ENCODE results near the gene NAA38.
"Not testable (repeated sequence)": the region's sequence is repeated elsewhere in the genome, so short reads cannot be mapped to it uniquely, and the experiment has no call there.

The NAA38 gene

DNA sequence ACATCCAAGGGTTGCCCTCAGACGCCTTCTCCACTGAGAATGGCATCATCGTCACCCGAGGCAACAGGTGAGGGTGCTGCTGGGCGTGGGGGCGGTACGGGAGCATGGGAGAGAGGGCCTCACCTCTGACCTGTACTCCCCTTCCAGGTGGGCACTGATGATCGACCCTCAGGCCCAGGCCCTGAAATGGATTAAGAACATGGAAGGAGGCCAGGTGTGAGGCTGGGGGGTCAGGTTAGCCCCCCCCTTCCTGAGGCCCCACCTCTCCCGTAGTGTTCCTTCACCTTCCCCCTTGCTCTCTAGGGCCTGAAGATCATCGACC lies 39.8 kb downstream of the NAA38 start:
- Histone ChIP-seq H3K36me3 (replicated peaks; ENCODE audit: low read depth, low read length) (no peaks in the 10 kb centered on the region), H3K27me3 (ENCODE audit: low read depth, low read length) (no peaks in the 10 kb centered on the region), H3K4me3 (ENCODE audit: low read length) (no peak overlapping the region), H2AFZ (ENCODE audit: low read depth, low read length) (no peak overlapping the region), H3K9me3 (ENCODE audit: insufficient read depth, low read length) (no peaks in the 10 kb centered on the region), H3K4me2 (ENCODE audit: low read length) (no peak overlapping the region), H3K79me2 (ENCODE audit: low read length) (no peaks in the 10 kb centered on the region), H3K27ac (ENCODE audit: low read length) (no peak overlapping the region), H3K4me1 (ENCODE audit: low read length) (no peaks in the 10 kb centered on the region), H3K9ac (ENCODE audit: low read length) (no peak overlapping the region), H4K20me1 (ENCODE audit: insufficient read depth, low read length) (no peaks in the 10 kb centered on the region)
- TF ChIP-seq, protein P1, sequence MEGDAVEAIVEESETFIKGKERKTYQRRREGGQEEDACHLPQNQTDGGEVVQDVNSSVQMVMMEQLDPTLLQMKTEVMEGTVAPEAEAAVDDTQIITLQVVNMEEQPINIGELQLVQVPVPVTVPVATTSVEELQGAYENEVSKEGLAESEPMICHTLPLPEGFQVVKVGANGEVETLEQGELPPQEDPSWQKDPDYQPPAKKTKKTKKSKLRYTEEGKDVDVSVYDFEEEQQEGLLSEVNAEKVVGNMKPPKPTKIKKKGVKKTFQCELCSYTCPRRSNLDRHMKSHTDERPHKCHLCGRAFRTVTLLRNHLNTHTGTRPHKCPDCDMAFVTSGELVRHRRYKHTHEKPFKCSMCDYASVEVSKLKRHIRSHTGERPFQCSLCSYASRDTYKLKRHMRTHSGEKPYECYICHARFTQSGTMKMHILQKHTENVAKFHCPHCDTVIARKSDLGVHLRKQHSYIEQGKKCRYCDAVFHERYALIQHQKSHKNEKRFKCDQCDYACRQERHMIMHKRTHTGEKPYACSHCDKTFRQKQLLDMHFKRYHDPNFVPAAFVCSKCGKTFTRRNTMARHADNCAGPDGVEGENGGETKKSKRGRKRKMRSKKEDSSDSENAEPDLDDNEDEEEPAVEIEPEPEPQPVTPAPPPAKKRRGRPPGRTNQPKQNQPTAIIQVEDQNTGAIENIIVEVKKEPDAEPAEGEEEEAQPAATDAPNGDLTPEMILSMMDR (IDR thresholded peaks at IDR 0.05; ENCODE audit: low read depth, low read length), result no peak
- no peak for TF ChIP-seq EZH2phosphoT487 (IDR thresholded peaks at IDR 0.05; ENCODE audit: low read depth)

DNA sequence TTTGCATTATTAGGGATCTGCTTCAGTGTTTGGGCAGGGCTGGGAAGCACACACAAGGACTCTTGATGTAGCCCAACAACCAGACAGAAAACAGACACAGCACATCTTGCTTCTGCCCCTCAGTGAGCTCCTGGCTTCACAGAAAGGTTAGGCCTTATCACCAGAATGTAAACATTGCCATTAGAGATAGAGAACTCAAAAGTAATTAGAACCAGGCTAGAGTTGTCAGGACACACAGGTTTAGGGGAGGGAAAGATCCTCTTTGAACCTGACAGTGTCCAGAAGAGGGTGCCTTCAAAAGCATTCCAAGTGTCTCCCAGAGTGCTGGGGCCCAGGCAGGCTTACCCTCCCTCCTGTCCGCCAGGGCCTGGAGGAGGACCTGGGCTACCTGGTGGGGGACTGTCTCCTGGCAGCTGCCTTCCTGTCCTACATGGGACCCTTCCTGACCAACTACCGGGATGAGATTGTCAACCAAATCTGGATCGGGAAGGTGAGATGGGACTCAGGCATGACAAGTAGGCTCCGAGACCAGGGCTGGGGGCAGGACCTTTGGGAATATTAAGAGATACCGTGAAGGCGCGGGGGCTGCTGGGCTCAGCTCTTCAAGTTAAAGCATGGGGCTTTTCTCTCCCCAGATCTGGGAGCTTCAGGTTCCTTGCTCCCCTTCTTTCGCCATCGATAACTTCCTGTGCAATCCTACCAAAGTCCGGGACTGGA lies 40.3 kb downstream of the NAA38 start:
- H3K4me3 ChIP-seq (ENCODE audit: low read length), result no peak overlapping the region
- no peaks in the 10 kb centered on the region for H3K27me3 ChIP-seq (ENCODE audit: low read depth, low read length)
- TF ChIP-seq EZH2phosphoT487 (IDR thresholded peaks at IDR 0.05; ENCODE audit: low read depth), result no peak
- TF ChIP-seq, protein P1 (IDR thresholded peaks at IDR 0.05; ENCODE audit: low read depth, low read length), result no peak
- no peaks in the 10 kb centered on the region for H4K20me1 ChIP-seq (ENCODE audit: insufficient read depth, low read length)
- H3K4me2 ChIP-seq (ENCODE audit: low read length), result no peak overlapping the region
- H3K9ac ChIP-seq (ENCODE audit: low read length), result no peak overlapping the region
- no peaks in the 10 kb centered on the region for H3K79me2 ChIP-seq (ENCODE audit: low read length)
- no peak overlapping the region for H2AFZ ChIP-seq (ENCODE audit: low read depth, low read length)
- no peaks in the 10 kb centered on the region for H3K4me1 ChIP-seq (ENCODE audit: low read length)
- no peak overlapping the region for H3K27ac ChIP-seq (ENCODE audit: low read length)
- H3K36me3 ChIP-seq (replicated peaks; ENCODE audit: low read depth, low read length), result no peaks in the 10 kb centered on the region
- no peaks in the 10 kb centered on the region for H3K9me3 ChIP-seq (ENCODE audit: insufficient read depth, low read length)

DNA sequence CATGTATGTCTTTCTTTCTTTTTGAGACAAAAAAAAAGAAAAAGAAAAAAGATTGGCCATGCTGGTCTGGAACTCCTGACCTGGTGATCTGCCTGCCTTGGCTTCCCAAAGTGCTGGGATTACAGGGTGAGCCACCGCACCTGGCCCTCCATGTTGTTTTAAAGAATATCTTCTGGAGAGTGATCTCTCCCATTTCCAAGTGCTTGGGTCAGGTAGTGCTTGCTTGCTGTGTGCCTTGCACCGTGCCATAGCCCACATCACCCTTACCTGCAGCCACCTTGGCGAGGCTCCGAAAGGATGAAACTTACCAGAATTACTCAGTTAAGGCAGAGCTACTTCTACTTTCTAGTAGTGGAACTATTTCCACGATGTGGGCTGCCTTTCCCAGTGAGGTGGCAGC lies 42.4 kb downstream of the NAA38 start:
- Histone ChIP-seq H3K4me1 (ENCODE audit: low read length) (no peaks in the 10 kb centered on the region), H3K27me3 (ENCODE audit: low read depth, low read length) (no peaks in the 10 kb centered on the region), H3K36me3 (replicated peaks; ENCODE audit: low read depth, low read length) (no peaks in the 10 kb centered on the region), H3K9ac (ENCODE audit: low read length) (no peak overlapping the region), H3K79me2 (ENCODE audit: low read length) (no peaks in the 10 kb centered on the region), H3K4me2 (ENCODE audit: low read length) (no peak overlapping the region), H4K20me1 (ENCODE audit: insufficient read depth, low read length) (no peaks in the 10 kb centered on the region), H3K4me3 (ENCODE audit: low read length) (no peak overlapping the region), H3K27ac (ENCODE audit: low read length) (no peak overlapping the region), H3K9me3 (ENCODE audit: insufficient read depth, low read length) (no peaks in the 10 kb centered on the region), H2AFZ (ENCODE audit: low read depth, low read length) (no peak overlapping the region)
- TF ChIP-seq EZH2phosphoT487 (IDR thresholded peaks at IDR 0.05; ENCODE audit: low read depth), result no peak
- TF ChIP-seq, protein P1 (IDR thresholded peaks at IDR 0.05; ENCODE audit: low read depth, low read length), result no peak

DNA sequence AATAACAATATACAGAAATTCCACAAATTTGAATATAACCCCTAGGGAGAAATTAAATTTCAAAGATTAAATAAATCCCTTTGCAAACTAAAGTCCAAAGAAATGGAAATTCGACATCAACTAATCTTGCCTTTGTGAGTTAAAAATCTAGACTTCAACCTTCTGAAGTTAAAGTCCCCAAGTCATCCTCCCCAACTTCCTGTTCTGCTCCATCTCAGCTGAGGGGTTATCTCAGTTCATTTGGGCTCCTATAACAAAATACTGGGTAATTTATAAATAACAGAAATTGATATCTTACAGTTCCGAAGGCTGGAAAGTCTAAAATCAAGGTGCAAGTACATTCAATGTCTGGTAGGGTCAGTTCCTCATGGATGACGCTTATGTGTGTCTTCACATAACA lies 46.1 kb downstream of the NAA38 start:
- Histone ChIP-seq H3K36me3 (replicated peaks; ENCODE audit: low read depth, low read length) (no peaks in the 10 kb centered on the region), H4K20me1 (ENCODE audit: insufficient read depth, low read length) (no peaks in the 10 kb centered on the region), H2AFZ (ENCODE audit: low read depth, low read length) (no peak overlapping the region), H3K79me2 (ENCODE audit: low read length) (no peaks in the 10 kb centered on the region), H3K4me1 (ENCODE audit: low read length) (peaks cover 3% of the 10 kb centered on the region; the same call in 1 of the 2 replicates), H3K9ac (ENCODE audit: low read length) (no peak overlapping the region), H3K27ac (ENCODE audit: low read length) (no peak overlapping the region), H3K4me3 (ENCODE audit: low read length) (no peak overlapping the region), H3K27me3 (ENCODE audit: low read depth, low read length) (no peaks in the 10 kb centered on the region), H3K4me2 (ENCODE audit: low read length) (no peak overlapping the region), H3K9me3 (ENCODE audit: insufficient read depth, low read length) (no peaks in the 10 kb centered on the region)
- no peak for TF ChIP-seq EZH2phosphoT487 (IDR thresholded peaks at IDR 0.05; ENCODE audit: low read depth)
- TF ChIP-seq, protein P1 (IDR thresholded peaks at IDR 0.05; ENCODE audit: low read depth, low read length), result no peak

DNA sequence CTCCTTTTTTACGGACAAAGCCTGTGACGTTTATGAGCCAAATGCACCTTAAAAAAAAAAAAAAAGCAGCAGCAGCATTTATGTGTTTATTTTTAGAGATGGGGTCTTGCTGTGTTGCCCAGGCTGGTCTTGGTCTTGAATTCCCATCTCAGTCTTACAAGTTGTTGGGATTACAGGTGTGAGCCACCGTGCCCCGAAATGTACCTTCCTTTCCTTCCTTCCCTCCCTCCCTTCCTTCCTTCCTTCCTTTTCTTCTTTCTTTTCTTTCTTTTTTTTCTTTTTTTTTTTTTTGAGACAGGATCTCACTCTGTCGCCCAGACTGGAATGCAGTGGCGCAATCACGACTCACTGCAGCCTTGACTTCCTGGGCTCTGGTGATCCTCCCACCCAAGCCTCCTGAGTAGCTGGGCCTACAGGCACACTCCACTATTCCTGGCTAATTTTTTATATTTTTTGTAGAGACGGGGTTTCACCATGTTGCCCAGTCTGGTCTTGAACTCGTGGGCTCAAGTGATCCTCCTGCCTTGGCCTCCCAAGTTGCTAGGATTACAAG lies 47.5 kb downstream of the NAA38 start:
- H3K9ac ChIP-seq (ENCODE audit: low read length); H3K36me3 ChIP-seq (replicated peaks; ENCODE audit: low read depth, low read length); H3K27me3 ChIP-seq (ENCODE audit: low read depth, low read length); H3K9me3 ChIP-seq (ENCODE audit: insufficient read depth, low read length); H4K20me1 ChIP-seq (ENCODE audit: insufficient read depth, low read length); H2AFZ ChIP-seq (ENCODE audit: low read depth, low read length); H3K4me1 ChIP-seq (ENCODE audit: low read length); H3K4me3 ChIP-seq (ENCODE audit: low read length); H3K79me2 ChIP-seq (ENCODE audit: low read length); H3K4me2 ChIP-seq (ENCODE audit: low read length); H3K27ac ChIP-seq (ENCODE audit: low read length): not testable (repeated sequence)
